ENCODE results near the gene CADPS.

- TF ChIP-seq ZNF565 (CRISPR knock-in tag; conservative IDR thresholded peaks at IDR 0.05; ENCODE audit: low read depth) (no peak), ZFP30 (CRISPR knock-in tag; IDR thresholded peaks at IDR 0.05) (no peak), BACH2 (CRISPR knock-in tag; IDR thresholded peaks at IDR 0.05; ENCODE audit: borderline replicate concordance) (no peak), TSHZ2 (CRISPR knock-in tag; IDR thresholded peaks at IDR 0.05) (no peak)
These were observed 202.3 kb downstream of the CADPS start for GRCh38 chr3:62672988-62673313.
